Measurements from ENCODE around the gene RFFL. TPM values are rescaled to one million over a fixed set of nuclear protein-coding genes. Genes with fewer than 3 reads are reported as not detected.

Gene RFFL
- total and polyA plus RNA-seq, 2 donors (not counting 1 experiment from before 2014, with no cell fraction given), result 13.6 to 36.9 TPM

DNA sequence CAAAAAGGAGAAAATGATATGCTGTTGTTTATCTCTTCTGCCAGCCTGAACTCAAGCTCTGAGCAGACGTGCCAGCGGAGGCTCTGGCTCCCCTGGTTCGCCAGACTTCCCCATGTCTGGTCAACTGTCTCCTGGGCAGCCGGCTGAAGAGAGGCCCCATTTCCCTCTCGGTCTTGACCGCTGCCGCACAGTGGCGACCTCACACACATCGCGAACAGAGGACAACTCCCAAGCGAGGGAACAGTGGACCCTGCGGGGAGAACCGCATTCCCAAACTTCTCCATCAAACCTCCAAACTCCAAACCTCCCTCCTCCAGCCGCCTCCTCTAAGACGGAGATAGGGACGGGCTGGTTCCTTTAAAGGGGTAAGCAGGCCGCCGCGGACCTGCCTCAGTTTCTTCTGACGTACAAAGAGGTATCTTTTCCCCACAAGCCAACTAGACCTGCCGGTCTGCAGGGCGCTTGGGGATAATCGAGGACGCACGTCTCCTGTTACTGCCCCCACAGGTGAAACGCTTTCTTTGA is 24.9 kb upstream of the RFFL start:
- Mint-ChIP-seq H3K27ac (peak overlapping the region; percentile 94), H3K4me1 (peaks cover 36% of the 10 kb centered on the region), H3K4me3 (peak overlapping the region; percentile 94), H3K27me3 (no peaks in the 10 kb centered on the region), H3K9me3 (ENCODE audit: insufficient read depth) (no peaks in the 10 kb centered on the region)
- Histone ChIP-seq H3K27me3 (replicated peaks in 1 of 4; ENCODE audit: control extremely low read depth in 1 of 4, control insufficient read depth in 3 of 4, insufficient read depth in 4 of 4, low read length in 3 of 4) (no peaks in the 10 kb centered on the region), H3K36me3 (replicated peaks in 1 of 2; ENCODE audit: control extremely low read depth in 1 of 2, control insufficient read depth in 1 of 2, extremely low read depth in 1 of 2, insufficient read depth in 2 of 2, low read length in 1 of 2) (no peaks in the 10 kb centered on the region), H2AFZ (ENCODE audit: insufficient read depth, low read depth, low read length, poor library complexity, severe bottlenecking) (peak overlapping the region; percentile 68), H3K9ac (ENCODE audit: low read length) (peak overlapping the region; percentile 73), H3K4me3 (ENCODE audit: control extremely low read depth in 1 of 5, extremely low read depth in 1 of 5, insufficient read depth in 1 of 5, low read depth in 2 of 5, low read length in 4 of 5) (peak overlapping the region; percentile 26 to 86 (median 75)), H3K9me3 (ENCODE audit: control extremely low read depth in 1 of 3, control insufficient read depth in 2 of 3, insufficient read depth in 1 of 3, low read length in 2 of 3) (no peaks in the 10 kb centered on the region), H4K20me1 (ENCODE audit: control insufficient read depth, insufficient read depth, low read length, poor library complexity, severe bottlenecking) (no peaks in the 10 kb centered on the region), H3K27ac (ENCODE audit: low read length in 2 of 2) (peak overlapping the region; percentile 91 to 92), H3K4me2 (replicated peaks; ENCODE audit: low read depth, low read length, poor library complexity, severe bottlenecking) (peak overlapping the region; percentile 87), H3K79me2 (ENCODE audit: control insufficient read depth, insufficient read depth, low read length) (peaks cover 57% of the 10 kb centered on the region), H3K4me1 (ENCODE audit: control insufficient read depth in 2 of 2, insufficient read depth in 2 of 2, low read length in 2 of 2) (peaks cover 17 to 21% of the 10 kb centered on the region in 2 donors)
- no peak for TF ChIP-seq EZH2 (IDR thresholded peaks at IDR 0.05; ENCODE audit: borderline replicate concordance, insufficient read depth, low read depth, low read length, poor library complexity, severe bottlenecking)
- TF ChIP-seq, protein P1, sequence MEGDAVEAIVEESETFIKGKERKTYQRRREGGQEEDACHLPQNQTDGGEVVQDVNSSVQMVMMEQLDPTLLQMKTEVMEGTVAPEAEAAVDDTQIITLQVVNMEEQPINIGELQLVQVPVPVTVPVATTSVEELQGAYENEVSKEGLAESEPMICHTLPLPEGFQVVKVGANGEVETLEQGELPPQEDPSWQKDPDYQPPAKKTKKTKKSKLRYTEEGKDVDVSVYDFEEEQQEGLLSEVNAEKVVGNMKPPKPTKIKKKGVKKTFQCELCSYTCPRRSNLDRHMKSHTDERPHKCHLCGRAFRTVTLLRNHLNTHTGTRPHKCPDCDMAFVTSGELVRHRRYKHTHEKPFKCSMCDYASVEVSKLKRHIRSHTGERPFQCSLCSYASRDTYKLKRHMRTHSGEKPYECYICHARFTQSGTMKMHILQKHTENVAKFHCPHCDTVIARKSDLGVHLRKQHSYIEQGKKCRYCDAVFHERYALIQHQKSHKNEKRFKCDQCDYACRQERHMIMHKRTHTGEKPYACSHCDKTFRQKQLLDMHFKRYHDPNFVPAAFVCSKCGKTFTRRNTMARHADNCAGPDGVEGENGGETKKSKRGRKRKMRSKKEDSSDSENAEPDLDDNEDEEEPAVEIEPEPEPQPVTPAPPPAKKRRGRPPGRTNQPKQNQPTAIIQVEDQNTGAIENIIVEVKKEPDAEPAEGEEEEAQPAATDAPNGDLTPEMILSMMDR (IDR thresholded peaks at IDR 0.05), result no peak
- ATAC-seq (ENCODE audit: low read depth), result no peak
- 2% methylated on average over 23 of the region's 26 CpGs for WGBS (ENCODE audit: insufficient coverage)
- intact Hi-C loops (cut with micrococcal nuclease), result loop anchor here (1.0 to 2.0 kb wide), 4 partner anchors 25 to 498 kb away; partner anchors contain the start of genes AP2B1 and RFFL
- ChIA-PET POLR2A (interaction anchor here (0.6 kb wide), 1 partner anchor 18 kb away, joined by 3 read pairs; no protein-coding TSS in a partner anchor), CTCF (interaction anchor here (1.0 to 1.9 kb wide), 5 partner anchors 24 to 127 kb away, joined by 3 to 10 read pairs (median 3); partner anchors contain the start of genes CCT6B, RFFL and ZNF830)
- DNase-seq, result no peak

Data from B cell (primary cell).